Measurements from ENCODE around the gene MPRIP. TPM values are rescaled to one million over a fixed set of nuclear protein-coding genes. Genes with fewer than 3 reads are reported as not detected.

MPRIP gene
- polyA plus RNA-seq, 1 donor from 2014 or later: 47.3 TPM

DNA sequence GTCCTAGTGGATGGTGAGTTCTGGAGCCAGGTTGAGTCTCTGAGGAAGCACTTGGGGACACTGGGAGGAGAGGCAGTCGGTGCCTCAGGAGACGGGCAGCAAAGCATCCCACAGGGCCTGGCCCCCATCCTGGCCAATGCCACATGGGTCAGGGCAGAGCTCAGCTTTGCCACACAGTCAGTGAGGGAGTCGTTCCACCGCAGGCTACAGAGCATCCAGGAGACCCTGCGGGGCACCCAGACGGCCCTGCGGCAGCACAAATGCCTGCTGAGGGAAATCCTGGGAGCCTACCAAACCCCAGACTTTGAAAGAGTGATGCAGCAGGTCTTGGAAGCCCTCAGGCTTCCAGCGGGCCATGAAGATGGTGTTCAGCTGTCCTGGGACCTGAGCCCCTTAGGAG lies 124.2 kb downstream of the MPRIP start:
- no peaks in the 10 kb centered on the region for H3K36me3 ChIP-seq (ENCODE audit: insufficient read depth, low read length)

DNA sequence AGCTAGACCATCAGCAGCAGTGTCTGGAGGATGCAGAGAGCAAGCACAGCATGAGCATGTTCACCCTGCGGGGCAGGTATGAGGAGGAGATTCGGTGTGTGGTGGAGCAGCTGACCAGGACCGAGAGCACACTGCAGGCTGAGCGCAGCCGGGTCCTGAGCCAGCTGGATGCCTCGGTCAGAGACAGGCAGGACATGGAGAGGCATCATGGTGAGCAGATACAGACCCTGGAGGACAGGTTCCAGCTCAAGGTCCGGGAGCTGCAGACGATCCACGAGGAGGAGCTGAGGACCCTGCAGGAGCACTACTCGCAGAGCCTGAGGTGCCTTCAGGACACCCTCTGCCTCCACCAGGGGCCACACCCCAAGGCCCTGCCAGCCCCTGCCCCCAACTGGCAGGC lies 125.1 kb downstream of the MPRIP start:
- Histone ChIP-seq H3K79me2 (replicated peaks; ENCODE audit: insufficient read depth, low read length) (no peaks in the 10 kb centered on the region), H2AFZ (ENCODE audit: low read depth, low read length) (no peak overlapping the region), H3K36me3 (ENCODE audit: insufficient read depth, low read length) (no peaks in the 10 kb centered on the region), H3K9me3 (ENCODE audit: low read length) (no peaks in the 10 kb centered on the region), H4K20me1 (ENCODE audit: insufficient read depth) (no peaks in the 10 kb centered on the region), H3K9ac (ENCODE audit: low read length) (no peak overlapping the region), H3K27ac (ENCODE audit: low read length) (no peak overlapping the region), H3K4me3 (ENCODE audit: low read length) (no peak overlapping the region), H3K9me2 (ENCODE audit: insufficient read depth, low read length) (no peaks in the 10 kb centered on the region), H3F3A (ENCODE audit: insufficient read depth, low read length, poor library complexity, severe bottlenecking) (no peaks in the 10 kb centered on the region), H3K4me2 (ENCODE audit: low read length) (no peak overlapping the region), H3K27me3 (ENCODE audit: insufficient read depth, low read depth, low read length) (no peaks in the 10 kb centered on the region)
- TF ChIP-seq RAD21 (conservative IDR thresholded peaks at IDR 0.05) (no peak), TAF1 (IDR thresholded peaks at IDR 0.05; ENCODE audit: low read depth) (no peak), SMC3 (conservative IDR thresholded peaks at IDR 0.05; ENCODE audit: poor library complexity) (no peak), EP300 (conservative IDR thresholded peaks at IDR 0.05; ENCODE audit: poor library complexity, severe bottlenecking) (no peak), POLR2AphosphoS5 (IDR thresholded peaks at IDR 0.05) (no peak), EZH2 (IDR thresholded peaks at IDR 0.05; ENCODE audit: borderline replicate concordance, insufficient read depth, low read length, poor library complexity, severe bottlenecking) (no peak), MXI1 (conservative IDR thresholded peaks at IDR 0.05; ENCODE audit: poor library complexity, severe bottlenecking) (no peak)
- TF ChIP-seq, protein P1, sequence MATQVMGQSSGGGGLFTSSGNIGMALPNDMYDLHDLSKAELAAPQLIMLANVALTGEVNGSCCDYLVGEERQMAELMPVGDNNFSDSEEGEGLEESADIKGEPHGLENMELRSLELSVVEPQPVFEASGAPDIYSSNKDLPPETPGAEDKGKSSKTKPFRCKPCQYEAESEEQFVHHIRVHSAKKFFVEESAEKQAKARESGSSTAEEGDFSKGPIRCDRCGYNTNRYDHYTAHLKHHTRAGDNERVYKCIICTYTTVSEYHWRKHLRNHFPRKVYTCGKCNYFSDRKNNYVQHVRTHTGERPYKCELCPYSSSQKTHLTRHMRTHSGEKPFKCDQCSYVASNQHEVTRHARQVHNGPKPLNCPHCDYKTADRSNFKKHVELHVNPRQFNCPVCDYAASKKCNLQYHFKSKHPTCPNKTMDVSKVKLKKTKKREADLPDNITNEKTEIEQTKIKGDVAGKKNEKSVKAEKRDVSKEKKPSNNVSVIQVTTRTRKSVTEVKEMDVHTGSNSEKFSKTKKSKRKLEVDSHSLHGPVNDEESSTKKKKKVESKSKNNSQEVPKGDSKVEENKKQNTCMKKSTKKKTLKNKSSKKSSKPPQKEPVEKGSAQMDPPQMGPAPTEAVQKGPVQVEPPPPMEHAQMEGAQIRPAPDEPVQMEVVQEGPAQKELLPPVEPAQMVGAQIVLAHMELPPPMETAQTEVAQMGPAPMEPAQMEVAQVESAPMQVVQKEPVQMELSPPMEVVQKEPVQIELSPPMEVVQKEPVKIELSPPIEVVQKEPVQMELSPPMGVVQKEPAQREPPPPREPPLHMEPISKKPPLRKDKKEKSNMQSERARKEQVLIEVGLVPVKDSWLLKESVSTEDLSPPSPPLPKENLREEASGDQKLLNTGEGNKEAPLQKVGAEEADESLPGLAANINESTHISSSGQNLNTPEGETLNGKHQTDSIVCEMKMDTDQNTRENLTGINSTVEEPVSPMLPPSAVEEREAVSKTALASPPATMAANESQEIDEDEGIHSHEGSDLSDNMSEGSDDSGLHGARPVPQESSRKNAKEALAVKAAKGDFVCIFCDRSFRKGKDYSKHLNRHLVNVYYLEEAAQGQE (IDR thresholded peaks at IDR 0.05; ENCODE audit: borderline replicate concordance): no peak
- TF ChIP-seq, protein P2, sequence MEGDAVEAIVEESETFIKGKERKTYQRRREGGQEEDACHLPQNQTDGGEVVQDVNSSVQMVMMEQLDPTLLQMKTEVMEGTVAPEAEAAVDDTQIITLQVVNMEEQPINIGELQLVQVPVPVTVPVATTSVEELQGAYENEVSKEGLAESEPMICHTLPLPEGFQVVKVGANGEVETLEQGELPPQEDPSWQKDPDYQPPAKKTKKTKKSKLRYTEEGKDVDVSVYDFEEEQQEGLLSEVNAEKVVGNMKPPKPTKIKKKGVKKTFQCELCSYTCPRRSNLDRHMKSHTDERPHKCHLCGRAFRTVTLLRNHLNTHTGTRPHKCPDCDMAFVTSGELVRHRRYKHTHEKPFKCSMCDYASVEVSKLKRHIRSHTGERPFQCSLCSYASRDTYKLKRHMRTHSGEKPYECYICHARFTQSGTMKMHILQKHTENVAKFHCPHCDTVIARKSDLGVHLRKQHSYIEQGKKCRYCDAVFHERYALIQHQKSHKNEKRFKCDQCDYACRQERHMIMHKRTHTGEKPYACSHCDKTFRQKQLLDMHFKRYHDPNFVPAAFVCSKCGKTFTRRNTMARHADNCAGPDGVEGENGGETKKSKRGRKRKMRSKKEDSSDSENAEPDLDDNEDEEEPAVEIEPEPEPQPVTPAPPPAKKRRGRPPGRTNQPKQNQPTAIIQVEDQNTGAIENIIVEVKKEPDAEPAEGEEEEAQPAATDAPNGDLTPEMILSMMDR (IDR thresholded peaks at IDR 0.05; ENCODE audit: poor library complexity, severe bottlenecking): no peak

More for the DNA sequence above, 124.2 kb downstream of the MPRIP start:
- Histone ChIP-seq H3F3A (ENCODE audit: insufficient read depth, low read length, poor library complexity, severe bottlenecking) (no peaks in the 10 kb centered on the region), H3K4me3 (ENCODE audit: low read length) (no peak overlapping the region), H2AFZ (ENCODE audit: low read depth, low read length) (no peak overlapping the region), H3K4me2 (ENCODE audit: low read length) (no peak overlapping the region), H3K27ac (ENCODE audit: low read length) (no peak overlapping the region), H3K9ac (ENCODE audit: low read length) (no peak overlapping the region), H3K27me3 (ENCODE audit: insufficient read depth, low read depth, low read length) (no peaks in the 10 kb centered on the region), H4K20me1 (ENCODE audit: insufficient read depth) (no peaks in the 10 kb centered on the region), H3K9me3 (ENCODE audit: low read length) (no peaks in the 10 kb centered on the region), H3K9me2 (ENCODE audit: insufficient read depth, low read length) (no peaks in the 10 kb centered on the region), H3K79me2 (replicated peaks; ENCODE audit: insufficient read depth, low read length) (no peaks in the 10 kb centered on the region)
- TF ChIP-seq POLR2AphosphoS5 (IDR thresholded peaks at IDR 0.05): no peak
- TF ChIP-seq, protein P1 (IDR thresholded peaks at IDR 0.05; ENCODE audit: borderline replicate concordance): no peak
- TF ChIP-seq TAF1 (IDR thresholded peaks at IDR 0.05; ENCODE audit: low read depth): no peak
- TF ChIP-seq EZH2 (IDR thresholded peaks at IDR 0.05; ENCODE audit: borderline replicate concordance, insufficient read depth, low read length, poor library complexity, severe bottlenecking): no peak
- TF ChIP-seq MXI1 (conservative IDR thresholded peaks at IDR 0.05; ENCODE audit: poor library complexity, severe bottlenecking): no peak
- no peak for TF ChIP-seq RAD21 (conservative IDR thresholded peaks at IDR 0.05)
- no peak for TF ChIP-seq SMC3 (conservative IDR thresholded peaks at IDR 0.05; ENCODE audit: poor library complexity)
- TF ChIP-seq EP300 (conservative IDR thresholded peaks at IDR 0.05; ENCODE audit: poor library complexity, severe bottlenecking): no peak
- TF ChIP-seq, protein P2 (IDR thresholded peaks at IDR 0.05; ENCODE audit: poor library complexity, severe bottlenecking): no peak
